Left ventricle myocardium inferior (tissue), 1 donor: ENCODE data around the gene SPON1. TPM values are rescaled to one million over a fixed set of nuclear protein-coding genes. Genes with fewer than 3 reads are reported as not detected.
A peak's percentile ranks its signal among the peaks of the same experiment; 100 is the strongest.
"Not testable (repeated sequence)": the region's sequence is repeated elsewhere in the genome, so short reads cannot be mapped to it uniquely, and the experiment has no call there.

ENCODE experiments used
- DNase-seq: peaks from one replicate; pipeline ENCODE4 v3.0.0-alpha.2; 2020
- H3K27ac ChIP-seq: fragments of 200-600 bp; replicated peaks from 2 replicates; pipeline ENCODE4 v1.8.0; 2021
- H3K27me3 ChIP-seq: fragments of 200-600 bp; 2 replicates; pipeline ENCODE4 v1.8.0; 2021; ENCODE audit warnings: low read depth
- H3K36me3 ChIP-seq: fragments of 200-600 bp; 2 replicates; pipeline ENCODE4 v1.8.0; 2021
- H3K4me1 ChIP-seq: fragments of 200-600 bp; 2 replicates; pipeline ENCODE4 v1.8.0; 2021
- H3K4me3 ChIP-seq: fragments of 200-600 bp; 2 replicates; pipeline ENCODE4 v1.8.0; 2021; ENCODE audit warnings: mild to moderate bottlenecking, moderate library complexity
- H3K9me3 ChIP-seq: fragments of 200-600 bp; replicated peaks from 2 replicates; pipeline ENCODE4 v1.8.0; 2021
- intact Hi-C: fragments of 100-400 bp; cut with micrococcal nuclease; formaldehyde crosslinking; loops from one replicate; pipeline ENCODE4 v1.11.0; 2022
- total RNA-seq: library from RNA; stranded (reverse); fragmentation: NEBNext Ultra II Directional; extraction: Animal tissue kit (Norgen Biotek cat#: 25700); gene quantifications from one replicate; pipeline ENCODE4 v1.2.1, GENCODE V29; 2021
- TF ChIP-seq, protein P1 (sequence below): fragments of 200-600 bp; IDR thresholded peaks from 2 replicates; pipeline ENCODE4 v1.8.0; 2021; ENCODE audit warnings: antibody characterized with exemption, mild to moderate bottlenecking, borderline replicate concordance
- donor health status: DM: no; HTN: yes; CAD: no; lungs with severe emphysema.

Gene SPON1
- total RNA-seq, 1 donor from 2014 or later: 9.4 TPM

DNA sequence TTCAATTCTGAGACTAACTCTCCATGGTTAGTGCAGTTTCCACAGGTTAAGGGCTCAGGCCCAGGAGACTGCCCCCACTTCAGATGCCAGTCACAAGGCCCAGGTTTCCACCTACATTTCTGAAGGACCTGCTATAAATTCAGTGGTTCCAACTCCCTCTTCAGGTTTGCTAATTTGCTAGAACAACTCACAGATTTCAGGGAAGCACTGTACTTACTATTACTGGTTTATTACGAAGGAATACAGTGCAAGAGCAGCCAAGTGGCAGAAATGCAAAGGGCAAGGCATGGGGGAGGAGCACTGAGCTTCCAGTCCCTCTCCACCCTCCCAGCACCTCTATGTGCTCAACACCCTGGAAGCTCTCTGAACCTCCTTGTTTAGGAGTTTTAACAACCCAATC, 39.3 kb upstream of the SPON1 start:
- peaks cover 5% of the 10 kb centered on the region for H3K9me3 ChIP-seq
- intact Hi-C loops: no loop called here
- H3K4me3 ChIP-seq: no peak overlapping the region
- no peaks in the 10 kb centered on the region for H3K36me3 ChIP-seq
- H3K27me3 ChIP-seq: peaks cover 7% of the 10 kb centered on the region
- no peak for DNase-seq
- TF ChIP-seq, protein P1, sequence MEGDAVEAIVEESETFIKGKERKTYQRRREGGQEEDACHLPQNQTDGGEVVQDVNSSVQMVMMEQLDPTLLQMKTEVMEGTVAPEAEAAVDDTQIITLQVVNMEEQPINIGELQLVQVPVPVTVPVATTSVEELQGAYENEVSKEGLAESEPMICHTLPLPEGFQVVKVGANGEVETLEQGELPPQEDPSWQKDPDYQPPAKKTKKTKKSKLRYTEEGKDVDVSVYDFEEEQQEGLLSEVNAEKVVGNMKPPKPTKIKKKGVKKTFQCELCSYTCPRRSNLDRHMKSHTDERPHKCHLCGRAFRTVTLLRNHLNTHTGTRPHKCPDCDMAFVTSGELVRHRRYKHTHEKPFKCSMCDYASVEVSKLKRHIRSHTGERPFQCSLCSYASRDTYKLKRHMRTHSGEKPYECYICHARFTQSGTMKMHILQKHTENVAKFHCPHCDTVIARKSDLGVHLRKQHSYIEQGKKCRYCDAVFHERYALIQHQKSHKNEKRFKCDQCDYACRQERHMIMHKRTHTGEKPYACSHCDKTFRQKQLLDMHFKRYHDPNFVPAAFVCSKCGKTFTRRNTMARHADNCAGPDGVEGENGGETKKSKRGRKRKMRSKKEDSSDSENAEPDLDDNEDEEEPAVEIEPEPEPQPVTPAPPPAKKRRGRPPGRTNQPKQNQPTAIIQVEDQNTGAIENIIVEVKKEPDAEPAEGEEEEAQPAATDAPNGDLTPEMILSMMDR: no peak
- H3K27ac ChIP-seq: peak overlapping the region; percentile 22
- H3K4me1 ChIP-seq: peaks cover 12% of the 10 kb centered on the region

DNA sequence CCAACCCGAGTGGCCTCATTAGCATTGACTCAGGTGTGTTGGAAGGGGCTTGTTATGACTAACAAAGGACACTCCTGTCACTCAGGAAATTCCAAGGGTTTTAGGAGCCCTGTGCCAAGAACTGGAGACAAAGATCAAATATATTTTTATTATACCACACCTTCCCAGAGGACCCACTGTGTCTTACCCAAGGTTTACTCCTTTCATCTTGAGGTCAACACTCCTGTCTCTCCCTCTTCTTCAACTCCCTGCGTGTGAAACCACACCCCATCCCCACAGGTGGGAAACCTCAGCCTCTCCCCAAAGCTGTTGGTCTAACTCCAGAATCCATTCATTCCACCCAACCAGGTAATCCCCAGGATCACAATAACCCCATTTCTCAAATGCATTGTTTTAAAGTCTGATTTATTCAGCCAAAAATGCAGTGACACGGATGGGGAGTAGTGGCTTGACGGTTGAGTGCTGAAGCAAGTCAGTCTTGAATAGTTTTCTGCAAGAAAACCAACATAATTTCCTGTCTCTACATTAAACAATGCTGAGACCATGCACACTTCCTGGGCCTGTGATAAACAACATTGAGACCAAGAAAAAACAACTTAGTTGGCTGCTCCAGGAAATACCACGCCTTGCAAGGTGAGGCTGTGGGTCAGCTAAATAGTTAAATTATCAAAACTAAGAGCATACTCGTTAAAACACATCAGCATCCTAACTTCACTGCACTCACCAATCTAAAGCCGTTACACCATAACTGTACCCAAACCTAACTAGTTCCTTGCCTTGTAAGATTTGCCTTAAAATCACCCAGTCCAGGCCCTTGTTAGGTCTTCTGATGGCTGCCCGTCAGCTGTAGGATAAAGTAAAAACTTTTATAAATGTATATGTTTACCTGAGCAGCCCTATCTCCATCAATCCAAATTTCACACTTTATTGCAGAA, 38.5 kb upstream of the SPON1 start:
- peaks cover 6% of the 10 kb centered on the region for H3K27me3 ChIP-seq
- H3K27ac ChIP-seq: peak overlapping the region; percentile 22
- H3K4me1 ChIP-seq: peaks cover 16% of the 10 kb centered on the region
- H3K36me3 ChIP-seq: no peaks in the 10 kb centered on the region
- intact Hi-C loops: no loop called here
- no peak overlapping the region for H3K4me3 ChIP-seq
- TF ChIP-seq, protein P1: no peak
- H3K9me3 ChIP-seq: peaks cover 5% of the 10 kb centered on the region
- DNase-seq: no peak

DNA sequence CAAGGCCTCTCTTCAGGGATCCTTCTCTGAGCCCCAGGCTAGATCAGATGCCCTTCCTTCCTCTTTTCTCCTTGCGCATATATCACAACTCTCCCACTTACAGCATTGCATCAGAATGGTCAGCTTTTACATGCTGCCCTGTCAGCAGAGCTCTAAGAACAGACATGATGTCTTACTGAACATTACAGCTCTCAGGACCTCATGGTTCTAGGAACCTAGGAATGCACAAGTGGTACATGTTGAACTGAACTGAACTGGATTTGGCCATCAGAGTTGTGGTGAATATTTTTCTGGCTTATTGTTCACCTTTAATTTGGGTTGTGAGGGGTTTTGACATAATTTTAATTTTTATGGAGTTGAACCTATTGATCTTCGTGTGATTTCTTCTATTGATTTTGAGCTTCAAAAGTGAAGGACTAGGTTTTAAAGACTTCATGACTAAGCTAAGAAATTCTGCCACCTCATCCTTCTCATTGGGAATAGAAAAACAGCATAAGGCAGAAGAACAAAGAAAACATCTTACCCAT, 37.7 kb upstream of the SPON1 start:
- H3K4me1 ChIP-seq: peaks cover 25% of the 10 kb centered on the region
- H3K9me3 ChIP-seq: peaks cover 5% of the 10 kb centered on the region
- intact Hi-C loops: no loop called here
- H3K27me3 ChIP-seq: peaks cover 3% of the 10 kb centered on the region
- DNase-seq: no peak
- peak overlapping the region; percentile 4 for H3K27ac ChIP-seq
- H3K4me3 ChIP-seq: no peak overlapping the region
- TF ChIP-seq, protein P1: no peak
- no peaks in the 10 kb centered on the region for H3K36me3 ChIP-seq

DNA sequence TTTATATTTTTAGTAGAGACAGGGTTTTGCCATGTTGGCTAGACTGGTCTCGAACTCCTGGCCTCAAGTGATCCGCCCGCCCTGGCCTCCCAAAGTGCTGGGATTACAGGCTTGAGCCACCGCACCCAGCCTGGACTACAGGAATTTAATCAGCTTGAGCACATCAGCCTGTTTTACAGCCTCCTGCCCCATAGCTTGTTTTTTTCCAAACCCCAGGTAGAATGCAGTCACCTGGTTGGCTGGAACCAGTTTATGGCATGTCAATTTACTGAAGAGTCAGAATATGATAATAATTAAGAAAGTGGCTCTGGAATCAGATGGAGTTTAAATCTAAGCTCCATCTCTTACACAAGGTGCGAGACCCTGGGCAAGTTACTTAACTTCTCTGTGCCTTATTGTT, 36.2 kb upstream of the SPON1 start:
- H3K27ac ChIP-seq, H3K4me3 ChIP-seq, intact Hi-C loops, DNase-seq, H3K36me3 ChIP-seq, H3K27me3 ChIP-seq, H3K9me3 ChIP-seq: not testable (repeated sequence)
- H3K4me1 ChIP-seq: peaks cover 25% of the 10 kb centered on the region

DNA sequence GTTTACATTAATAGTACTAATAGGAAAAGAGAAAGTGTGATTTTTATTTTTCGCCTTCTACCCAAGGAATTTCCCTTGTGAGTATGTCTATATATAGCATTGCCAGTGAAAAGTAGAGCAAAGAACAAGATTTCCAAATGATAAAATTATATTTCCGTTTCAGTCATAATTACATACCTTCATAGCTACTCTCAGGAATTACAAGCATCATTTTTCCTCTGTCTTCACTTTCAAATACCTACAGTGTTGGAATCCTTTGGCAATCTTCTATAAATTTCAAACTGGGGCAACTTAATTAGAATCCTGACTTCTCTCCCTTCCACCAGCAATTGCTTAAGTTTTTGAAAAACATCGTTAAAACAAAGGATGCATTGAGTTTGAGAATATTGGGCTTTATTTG, 35.5 kb upstream of the SPON1 start:
- H3K36me3 ChIP-seq: no peaks in the 10 kb centered on the region
- no peaks in the 10 kb centered on the region for H3K27me3 ChIP-seq
- no peak overlapping the region for H3K4me3 ChIP-seq
- no peak overlapping the region for H3K27ac ChIP-seq
- no peak for DNase-seq
- peaks cover 25% of the 10 kb centered on the region for H3K4me1 ChIP-seq
- TF ChIP-seq, protein P1: no peak
- intact Hi-C loops: no loop called here
- peaks cover 5% of the 10 kb centered on the region for H3K9me3 ChIP-seq

DNA sequence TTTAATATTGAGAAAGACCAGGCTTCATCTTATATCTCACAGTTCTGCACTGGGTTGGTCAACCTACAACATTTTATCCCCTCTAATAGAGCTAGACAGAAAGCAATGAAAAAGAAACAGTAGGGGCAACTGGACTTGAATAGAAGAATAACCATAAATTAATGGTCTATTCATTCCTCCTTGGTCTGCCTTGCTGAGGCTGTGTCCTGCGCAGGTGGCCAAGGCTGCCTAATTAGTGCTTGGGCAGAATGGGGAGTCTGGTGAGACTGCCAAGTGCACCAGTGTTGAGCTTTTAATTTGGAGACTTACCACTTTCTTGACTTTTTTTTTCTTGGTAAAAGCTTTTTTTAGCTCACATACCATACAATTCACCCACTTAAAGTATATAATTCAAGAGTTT, 35.0 kb upstream of the SPON1 start:
- no peak overlapping the region for H3K4me3 ChIP-seq
- H3K27me3 ChIP-seq: no peaks in the 10 kb centered on the region
- H3K4me1 ChIP-seq: peaks cover 25% of the 10 kb centered on the region
- DNase-seq: no peak
- no peak overlapping the region for H3K27ac ChIP-seq
- H3K9me3 ChIP-seq: peaks cover 5% of the 10 kb centered on the region
- intact Hi-C loops: no loop called here
- TF ChIP-seq, protein P1: no peak
- no peaks in the 10 kb centered on the region for H3K36me3 ChIP-seq
